Dedifferentiated amniotic fluid mesenchymal stem cell (primary cell): ENCODE results near the gene SST.

Experiments used
- DNase-seq: peaks from one replicate; pipeline ENCODE4 v3.0.0-alpha.2; 2016; ENCODE audit errors: extremely low spot score

The SST gene

DNA sequence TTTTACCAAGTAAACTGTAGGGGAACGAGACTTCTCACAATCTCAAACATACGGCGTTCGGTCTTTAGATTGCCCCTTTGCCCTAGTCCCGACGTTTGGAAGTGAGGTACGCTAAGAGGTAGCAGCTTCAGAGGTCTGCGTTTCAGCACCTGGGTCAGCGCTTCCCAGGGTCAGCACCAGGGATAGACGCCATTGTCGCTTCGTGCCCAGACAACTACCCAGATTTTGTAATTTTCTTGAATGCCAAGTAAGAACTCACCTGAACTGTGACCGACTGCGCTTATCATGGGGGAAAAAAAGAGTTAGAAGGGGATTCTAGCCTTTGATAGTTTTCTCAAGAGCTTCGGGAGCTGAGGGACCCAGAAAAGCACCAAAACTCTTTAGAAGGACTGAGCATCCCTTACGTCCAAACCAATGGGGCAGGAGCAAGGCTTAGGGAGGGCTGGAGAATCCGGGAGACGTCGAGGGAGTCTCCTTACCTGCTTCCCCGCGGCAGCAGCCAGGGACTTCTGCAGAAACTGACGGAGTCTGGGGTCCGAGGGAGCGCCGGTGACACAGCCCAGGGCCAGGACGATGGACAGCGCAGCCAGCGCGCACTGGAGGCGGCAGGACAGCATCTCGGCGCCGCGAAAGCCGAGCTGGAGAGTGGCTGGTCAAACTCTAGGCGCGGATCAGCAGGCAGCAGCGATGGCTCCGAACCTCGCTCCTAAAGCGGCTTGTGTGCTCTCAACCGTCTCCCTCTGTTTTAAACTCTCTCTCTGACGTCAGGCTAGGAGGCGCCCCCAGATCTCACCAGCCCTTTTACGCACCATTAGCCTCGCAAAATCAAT, at the start of gene SST:
TSS of gene SST (minus strand) at position 720 of the 830 bp plus-strand sequence. CDS start at position 617, 103 bp downstream.
- no peak for DNase-seq

DNA sequence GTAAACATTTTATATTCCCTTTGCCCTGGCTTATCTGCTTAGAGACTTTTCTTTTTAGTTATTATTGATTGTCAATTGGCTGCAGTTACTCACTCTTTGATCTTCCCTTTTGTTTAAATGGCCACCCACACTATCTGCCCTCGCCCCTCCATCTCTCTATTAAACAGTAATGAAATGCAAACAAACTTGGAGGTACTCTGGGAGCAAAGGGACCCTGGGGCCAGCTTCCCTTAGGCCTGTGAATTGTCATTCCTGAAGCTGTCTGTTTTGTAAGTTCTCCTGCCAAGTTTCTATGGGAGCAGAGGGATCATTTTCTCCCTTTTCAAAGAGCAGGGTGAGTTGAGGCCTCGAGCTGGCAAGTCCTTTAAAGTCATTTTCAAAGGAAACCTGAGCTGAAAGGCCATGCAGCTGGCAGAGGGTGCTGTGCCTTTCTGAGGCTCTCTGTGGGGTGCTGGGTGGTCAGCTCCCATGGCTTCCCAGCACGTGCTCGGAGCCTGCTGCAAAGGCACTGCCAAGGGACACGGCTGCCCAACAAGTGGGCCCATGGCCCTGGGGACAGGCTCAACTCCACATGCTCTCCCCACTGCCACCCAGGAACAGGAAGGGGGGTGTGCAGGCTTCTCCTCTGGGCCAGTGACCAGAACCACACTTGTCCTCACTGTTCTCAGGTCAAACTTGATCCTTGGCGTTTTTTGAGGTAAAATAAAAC, 49.6 kb upstream of the SST start:
- no peak for DNase-seq

DNA sequence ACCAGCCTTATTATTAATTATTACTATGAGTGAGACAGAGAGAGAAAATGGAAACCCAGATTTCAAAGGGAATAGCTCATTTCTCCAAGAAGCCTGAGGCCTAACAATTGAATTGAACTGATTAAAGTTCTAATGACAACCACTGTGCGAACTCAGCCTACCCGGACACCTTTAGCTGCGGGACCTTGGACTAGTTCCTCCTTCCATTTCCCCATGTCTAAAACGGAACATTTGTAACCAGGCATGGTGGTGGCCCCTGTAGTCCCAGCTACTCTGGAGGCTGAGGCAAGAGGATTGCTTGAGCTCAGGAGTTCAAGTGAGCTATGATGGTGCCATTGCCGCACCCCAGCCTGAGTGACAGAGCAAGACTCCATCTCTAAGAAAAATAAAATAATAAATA, 48.6 kb upstream of the SST start:
- DNase-seq, result no peak

DNA sequence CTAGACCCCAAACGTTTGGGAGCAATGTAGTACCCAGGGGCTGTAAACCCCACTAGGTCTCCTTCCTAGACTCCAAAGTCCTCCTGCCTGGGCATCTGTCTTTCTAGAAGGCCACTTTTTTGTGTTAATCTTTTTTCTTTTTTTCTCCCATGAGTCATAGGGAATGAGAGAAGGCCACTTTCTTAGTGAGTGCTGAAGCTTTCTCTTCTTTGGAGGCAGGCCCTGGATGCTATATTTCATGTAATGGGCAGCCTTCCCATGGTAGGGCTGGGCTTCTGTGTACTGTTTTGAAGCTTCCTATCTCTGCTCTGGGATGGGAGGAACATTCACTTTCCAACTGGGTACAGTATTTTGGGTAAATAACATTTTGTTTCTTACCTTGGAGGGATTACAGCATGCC, 47.4 kb upstream of the SST start:
- no peak for DNase-seq

DNA sequence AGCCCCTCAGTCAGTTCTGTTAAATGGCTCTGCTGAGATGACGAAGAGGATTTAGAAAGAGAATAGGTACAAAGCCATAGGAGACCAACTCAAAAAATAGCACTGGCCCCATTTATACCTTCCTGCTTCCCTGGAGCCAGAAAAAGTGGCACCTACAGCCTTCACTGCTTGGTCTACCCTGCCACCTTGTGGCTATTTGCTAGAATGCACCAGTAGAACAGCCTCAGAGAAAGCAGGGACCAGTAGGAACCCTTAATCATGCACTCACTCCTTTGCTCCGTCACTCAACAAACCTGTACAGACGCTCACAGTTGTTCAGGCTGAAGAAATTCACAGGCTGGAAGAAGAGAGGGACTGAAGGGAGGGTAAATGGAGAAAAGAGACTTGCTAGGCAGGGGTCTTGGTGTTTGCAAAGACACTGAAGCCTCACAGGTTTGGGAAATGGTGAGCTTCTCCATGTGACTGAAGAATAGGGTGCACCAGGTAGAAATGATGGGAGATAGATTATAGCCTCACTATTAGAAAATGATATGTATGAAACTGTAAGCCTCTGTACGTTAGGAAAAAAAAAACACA, 44.3 kb upstream of the SST start:
- peak; percentile 73 for DNase-seq

DNA sequence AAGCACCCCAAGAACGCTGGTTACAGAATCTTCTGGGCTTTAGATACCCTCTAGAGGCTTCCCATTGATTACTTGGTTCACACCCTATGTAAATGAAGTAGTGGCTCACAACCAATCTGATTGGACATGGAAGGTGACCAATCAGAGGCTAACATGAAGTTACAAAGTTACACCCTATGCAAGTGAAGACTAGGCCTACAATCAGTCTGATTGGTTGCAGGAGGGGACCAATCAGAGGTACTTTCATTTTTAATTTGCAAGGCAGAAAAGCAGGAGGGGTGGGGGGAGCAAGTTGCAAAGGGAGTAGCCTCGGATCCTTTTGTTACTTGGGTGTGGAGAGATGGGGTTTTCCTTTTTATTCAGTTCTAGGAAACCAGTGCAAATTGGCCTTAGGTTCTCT, 43.3 kb upstream of the SST start:
- DNase-seq, result no peak

DNA sequence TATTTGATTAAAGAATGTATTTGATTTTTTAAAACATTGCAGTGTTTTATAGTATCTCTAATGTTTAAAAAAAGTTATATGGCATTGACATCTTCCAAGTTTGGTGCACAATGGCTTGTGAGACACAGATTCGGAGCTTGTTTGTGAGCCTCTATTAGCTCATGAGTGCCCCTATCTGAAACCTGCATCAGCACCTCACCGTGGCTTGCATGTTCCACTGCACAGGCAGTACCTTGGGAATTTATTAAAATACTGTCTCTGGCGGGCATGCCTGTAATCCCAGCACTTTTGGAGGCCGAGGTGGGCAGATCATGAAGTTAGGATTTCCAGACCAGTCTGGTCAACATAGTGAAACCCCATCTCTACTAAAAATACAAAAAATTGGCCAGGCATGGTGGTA, 39.0 kb upstream of the SST start:
- DNase-seq, result no peak

DNA sequence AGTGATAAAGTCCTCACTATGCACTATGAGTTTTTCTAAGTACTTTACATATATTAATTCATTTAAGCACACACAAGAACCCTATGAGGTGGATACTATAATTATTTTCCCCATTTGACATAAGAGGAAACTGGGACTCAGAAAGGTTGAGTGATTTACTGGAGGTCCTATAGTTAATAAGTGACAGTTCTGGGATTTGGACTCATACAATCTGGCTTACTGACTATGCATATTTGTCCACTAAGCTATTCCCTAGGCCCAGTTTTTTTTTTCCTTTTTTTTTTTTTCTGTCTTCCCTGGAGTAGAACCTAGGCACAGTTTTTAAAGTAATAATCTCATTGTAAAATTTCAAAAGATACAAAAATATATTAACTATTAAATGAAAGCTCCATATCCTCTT, 38.5 kb upstream of the SST start:
- DNase-seq, result no peak

DNA sequence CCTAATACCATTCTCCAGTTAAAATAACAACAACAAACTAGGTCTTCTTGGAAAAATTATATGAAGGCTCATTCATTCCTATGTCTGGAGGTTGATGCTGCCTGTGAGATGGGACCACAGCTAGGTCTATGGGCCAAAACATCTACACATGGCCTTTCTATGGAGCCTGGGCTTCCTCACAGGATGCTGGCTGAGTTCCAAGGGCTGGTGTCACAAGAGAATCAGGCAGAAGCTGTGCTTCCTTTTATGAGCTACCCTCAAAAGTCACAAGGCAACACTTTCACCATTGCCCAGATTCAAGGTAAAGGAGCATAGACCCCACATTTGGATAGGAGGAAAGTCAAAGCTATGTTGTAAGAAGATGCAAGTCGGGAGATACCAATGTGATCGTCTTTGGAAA, 36.8 kb upstream of the SST start:
- no peak for DNase-seq

DNA sequence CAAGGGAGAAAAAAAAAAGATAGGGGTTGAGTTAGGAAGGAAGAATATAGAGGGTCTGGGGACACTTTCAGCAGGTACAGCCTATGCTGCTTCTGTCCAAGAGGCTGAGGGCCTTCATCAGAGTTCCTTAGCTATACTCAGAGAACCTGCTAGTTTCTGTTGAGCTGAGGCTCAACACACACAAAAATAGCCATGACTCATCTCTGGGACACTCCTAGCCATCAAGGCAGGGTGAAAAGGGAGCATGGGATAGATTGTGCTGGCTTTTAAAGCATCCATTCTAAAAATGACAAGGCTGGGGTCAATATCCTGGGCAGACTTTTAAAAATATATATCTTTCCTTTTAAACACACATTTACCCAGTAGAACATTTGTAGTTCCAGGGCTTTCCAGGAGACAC, 35.0 kb upstream of the SST start:
- peak; percentile 27 for DNase-seq

DNA sequence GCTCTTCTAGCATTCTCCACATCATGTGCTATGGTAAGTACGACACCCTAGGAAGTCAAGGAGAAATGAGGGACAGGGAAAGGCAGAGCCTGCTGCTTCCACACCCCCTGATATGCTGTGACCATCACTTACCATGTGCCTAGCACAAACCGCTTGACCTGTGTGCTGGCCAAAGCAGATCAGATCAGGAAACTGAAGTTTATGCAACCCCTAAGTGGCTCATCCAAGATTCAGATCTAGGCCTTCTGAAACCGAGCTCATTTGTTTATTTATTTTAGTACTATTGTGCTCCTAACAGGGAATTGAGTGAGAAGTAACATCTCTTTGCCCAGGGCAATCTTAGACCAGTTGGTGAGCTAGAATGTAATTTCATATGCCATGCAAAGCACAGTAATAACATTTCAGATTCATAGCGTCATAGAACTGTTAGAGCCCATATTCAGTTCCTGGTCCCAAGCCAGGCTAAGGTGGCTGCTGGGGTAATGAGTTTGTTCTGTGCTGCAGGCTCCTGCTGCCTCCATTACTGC, 32.4 kb upstream of the SST start, which contains the start of gene RTP2:
TSS of gene RTP2 (minus strand) at position 51 of the 527 bp plus-strand sequence. CDS start 429 bp downstream, outside the sequence.
- DNase-seq, result peak; percentile 51

DNA sequence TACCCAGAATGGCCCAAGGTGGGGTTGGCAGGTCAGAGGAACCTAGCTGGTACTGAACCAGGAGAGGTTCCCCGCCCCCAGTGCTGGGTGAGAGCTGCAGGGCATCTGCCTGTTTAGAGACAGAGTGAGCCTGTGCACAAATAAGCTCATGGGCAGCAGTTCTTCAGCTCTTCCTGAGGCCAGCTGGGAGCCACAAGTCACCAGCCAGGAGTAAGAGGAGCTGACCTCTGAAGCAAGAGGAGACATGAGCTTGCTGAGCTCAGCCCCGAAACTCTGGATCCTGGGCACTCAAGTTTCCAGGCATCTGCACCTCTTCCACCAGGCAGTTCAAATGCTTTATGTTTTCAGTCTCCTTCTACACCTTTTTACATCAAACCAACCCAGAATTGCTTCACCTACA, 30.1 kb upstream of the SST start:
- no peak for DNase-seq

DNA sequence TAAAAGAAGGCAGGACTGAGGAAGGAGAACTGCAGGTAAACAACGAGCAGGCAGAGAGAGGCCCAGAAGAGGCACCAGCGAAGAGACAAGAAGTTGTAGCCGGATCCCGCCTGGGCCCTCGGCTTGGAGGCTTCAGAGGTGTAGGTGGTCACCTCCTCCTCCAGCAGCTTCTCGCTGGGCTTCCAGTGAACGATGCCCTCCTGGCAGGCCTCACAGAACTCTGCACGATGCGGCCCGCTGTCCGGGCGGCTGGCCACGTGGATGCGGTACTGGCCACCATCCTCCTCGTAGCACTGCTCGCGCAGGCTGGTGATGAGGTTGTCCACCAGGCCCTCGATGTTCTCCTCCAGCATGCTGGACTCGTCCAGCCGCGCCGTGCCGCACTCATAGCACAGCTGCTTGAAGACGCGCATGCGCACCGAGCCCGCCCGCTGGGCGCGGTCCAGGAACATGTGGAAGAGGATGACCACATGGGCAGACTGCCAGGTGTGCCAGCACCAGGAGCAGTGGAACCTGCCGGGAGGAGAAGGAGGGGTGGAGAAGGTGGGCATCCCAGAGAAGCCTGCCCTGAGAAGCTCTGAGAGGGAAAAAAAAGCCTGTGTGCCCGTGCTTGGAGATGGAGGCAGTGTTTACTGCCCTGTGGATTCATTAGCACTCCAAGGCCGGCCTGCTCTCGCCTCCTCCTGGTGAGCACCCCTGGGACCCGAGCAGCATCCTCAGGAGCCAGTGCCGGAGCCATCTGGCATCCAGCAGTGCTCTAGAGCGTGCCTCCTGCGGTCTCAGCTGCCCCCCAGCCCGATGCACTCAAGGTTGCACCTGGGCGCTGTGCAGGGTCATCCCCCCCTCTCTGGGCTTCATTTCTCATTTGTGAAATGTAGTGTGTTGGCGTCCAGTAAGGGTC, 28.6 kb upstream of the SST start:
- no peak for DNase-seq

DNA sequence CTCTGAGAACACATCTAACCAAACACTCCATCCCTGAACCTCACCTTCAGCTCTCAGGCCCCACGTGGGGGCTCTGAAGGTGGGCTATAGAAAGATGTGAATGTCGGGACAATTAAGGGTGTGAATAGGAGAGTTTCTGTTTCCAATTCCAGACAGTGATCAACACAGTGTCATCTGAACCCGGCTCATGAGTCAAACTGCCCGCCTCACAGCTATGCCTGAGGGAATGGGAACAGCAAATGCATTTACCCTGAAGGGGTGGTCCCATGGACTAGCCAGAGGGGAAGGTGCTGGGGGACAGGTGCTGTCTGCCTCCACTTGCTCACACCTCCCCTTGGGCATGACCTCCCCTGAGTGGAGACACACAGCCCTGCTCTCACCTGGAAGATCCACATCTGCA, 25.8 kb upstream of the SST start:
- no peak for DNase-seq

DNA sequence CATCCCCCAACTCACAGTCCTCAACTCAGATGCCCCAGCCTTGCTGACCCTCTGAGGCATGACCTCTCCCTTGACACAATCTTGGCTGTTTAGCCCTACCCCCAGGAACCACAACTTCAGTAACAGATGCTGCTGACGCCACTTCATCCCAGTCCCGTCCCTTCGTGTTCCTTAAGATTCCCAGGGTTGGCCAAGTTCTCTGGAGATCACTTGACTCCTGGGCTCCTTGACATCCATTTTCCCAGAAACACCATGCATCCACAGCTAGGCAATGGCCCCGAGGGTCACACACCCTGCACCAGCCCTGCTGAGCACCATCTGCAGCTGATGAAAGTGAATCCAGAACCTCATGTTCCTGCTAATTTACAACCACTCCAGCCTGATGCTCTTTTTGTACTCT, 25.3 kb upstream of the SST start:
- DNase-seq, result no peak

DNA sequence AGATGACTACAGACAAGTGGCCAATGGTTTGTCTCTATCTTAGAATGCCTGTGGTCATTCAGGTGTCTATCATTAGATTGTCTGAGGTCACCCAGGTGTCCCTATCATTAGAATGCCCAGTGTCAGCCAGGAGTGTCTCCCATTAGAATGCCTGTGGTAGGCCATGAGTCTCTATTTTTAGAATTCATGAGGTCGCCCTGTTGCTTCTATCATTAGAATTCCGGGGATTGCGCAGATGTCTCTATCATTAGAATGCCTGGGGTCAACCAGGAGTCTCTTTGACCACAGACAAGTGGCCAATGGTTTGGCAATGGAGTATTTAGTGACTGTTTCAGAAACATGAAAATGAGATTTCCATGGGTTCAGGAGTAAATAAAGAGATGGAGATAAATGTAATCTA, 24.6 kb upstream of the SST start:
- DNase-seq, result no peak

DNA sequence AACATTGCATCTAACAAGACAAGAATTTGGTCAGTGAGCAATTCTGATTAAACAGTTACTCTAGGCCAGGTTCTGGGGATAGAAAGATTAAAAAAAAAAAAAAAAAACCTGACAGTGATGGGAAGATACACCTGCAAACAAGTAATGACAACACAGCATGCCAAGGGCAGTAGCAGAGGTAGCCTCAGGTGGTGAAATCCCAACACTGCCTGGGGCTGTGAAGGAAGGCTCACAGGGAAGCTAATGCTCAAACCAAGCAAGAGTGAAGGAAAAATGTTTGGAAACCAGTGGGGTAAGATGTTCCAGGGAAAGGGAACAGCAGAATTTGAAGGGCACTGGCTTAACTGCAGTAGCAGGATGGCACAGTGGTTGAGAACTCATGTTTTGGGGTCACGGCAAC, 23.2 kb upstream of the SST start:
- no peak for DNase-seq

DNA sequence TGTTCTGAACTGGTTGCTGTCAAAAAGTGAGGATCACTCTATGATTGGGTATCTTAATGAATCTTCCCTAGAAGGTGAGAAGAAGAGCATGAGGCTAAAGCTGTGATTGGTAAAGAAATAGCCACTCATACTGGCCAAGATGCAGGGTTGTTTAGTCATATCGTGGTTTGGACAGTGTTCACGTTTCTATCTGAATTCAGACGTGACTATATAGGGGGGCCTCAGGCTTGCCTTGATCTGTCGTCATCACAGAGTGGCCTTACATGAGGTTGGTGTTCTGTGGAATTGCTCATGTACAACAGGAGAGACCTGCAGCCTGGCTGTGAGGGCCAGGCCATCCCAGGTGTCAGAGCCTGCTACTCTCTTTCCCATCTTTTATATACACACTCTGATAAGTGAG, 19.8 kb upstream of the SST start:
- no peak for DNase-seq

DNA sequence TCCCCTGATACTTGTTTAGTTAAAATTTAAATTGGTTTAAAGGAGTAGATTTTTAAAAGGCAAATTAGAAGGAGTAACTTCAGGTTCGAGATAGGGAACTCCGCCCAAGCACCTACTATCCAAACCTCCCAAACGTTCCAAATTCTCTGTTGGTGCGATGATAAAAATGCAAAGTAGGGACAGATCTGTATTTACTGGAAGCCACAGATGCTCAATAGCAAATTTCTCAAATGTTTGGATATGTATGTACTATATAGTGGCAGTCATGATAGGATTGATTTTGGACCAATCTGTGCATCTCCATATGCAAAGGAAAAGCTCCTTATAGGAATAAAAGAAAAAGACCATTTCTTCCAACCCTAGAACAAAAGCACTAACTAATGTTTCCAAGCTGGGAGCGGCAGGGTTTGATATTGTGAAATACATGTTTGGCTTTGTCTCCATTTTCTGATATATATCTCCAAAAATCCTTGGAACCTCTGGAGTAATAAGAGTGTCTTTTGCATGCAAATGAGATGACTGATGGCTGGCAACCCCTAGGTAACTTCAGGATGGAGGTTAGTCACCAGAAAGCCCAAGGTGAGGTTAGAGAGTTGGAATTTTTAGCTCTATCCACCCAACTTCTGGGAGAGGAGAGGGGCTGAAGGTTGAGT, 16.6 kb upstream of the SST start:
- DNase-seq, result no peak

DNA sequence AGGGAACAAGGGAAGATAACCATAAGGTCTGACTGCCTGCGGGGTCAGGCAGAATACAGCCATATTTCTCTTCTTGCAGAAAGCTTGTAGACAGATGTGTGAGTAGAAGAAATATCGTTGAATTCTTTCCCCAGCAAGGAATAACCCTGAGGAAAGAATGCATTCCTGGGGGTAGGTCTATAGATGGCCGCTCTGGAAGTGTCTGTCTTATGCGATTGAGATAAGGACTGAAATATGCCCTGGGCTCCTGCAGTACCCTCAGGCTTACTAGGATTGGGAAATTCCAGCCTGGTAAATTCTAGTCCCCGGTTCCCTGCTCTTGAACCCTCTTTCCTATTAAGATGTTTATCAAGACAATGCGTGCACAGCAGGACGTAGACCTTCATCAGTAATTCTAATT, 15.8 kb upstream of the SST start:
- DNase-seq, result no peak

DNA sequence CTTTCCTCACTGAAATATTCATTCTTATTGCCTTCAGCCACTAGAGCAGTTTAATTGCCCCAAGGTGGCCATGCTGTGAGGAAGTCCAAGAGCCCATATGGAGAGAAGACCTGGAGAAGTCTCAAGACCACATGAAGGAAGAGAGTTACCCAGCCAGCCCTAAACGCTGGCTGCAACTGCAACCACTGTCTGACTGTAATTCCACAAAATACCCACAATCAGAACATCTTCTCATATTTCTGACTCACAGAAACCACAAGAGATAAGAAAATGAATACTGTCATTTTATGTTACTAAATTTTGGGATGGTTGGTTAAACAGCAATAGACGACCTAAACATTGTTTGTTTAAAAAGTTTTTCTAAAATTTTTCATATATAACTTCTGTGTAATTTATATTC, 14.7 kb upstream of the SST start:
- DNase-seq, result no peak
